SJSA1 (cell line): ENCODE measurements around the gene SLC35F6. TPM values are rescaled to one million over a fixed set of nuclear protein-coding genes. Genes with fewer than 3 reads are reported as not detected.
"Not testable (repeated sequence)": the region's sequence is repeated elsewhere in the genome, so short reads cannot be mapped to it uniquely, and the experiment has no call there.

Source experiments
- DNase-seq, 2 experiments: peaks; one replicate each; pipeline ENCODE4 v3.0.0-alpha.2; 2015 to 2020; ENCODE audit warnings: low spot score in 2 of 2, low read depth in 1 of 2
- H3K27ac ChIP-seq: fragments of 250-450 bp; sonication (Bioruptor Pico); 2 replicates; pipeline ENCODE4 v1.5.1; 2020; ENCODE audit warnings: mild to moderate bottlenecking, moderate library complexity
- H3K27me3 ChIP-seq: fragments of 250-450 bp; sonication (Bioruptor Pico); replicated peaks from 2 replicates; pipeline ENCODE4 v1.5.1; 2020; ENCODE audit warnings: mild to moderate bottlenecking, moderate library complexity
- H3K36me3 ChIP-seq: fragments of 250-450 bp; sonication (Bioruptor Pico); 2 replicates; pipeline ENCODE4 v1.5.1; 2020; ENCODE audit warnings: mild to moderate bottlenecking
- H3K4me1 ChIP-seq: fragments of 250-450 bp; sonication (Bioruptor Pico); replicated peaks from 2 replicates; pipeline ENCODE4 v1.6.1; 2021; ENCODE audit warnings: mild to moderate bottlenecking
- H3K4me3 ChIP-seq: fragments of 250-450 bp; sonication (Bioruptor Pico); 2 replicates; pipeline ENCODE4 v1.5.1; 2020; ENCODE audit warnings: mild to moderate bottlenecking
- H3K9me3 ChIP-seq: fragments of 250-450 bp; sonication (Bioruptor Pico); replicated peaks from 2 replicates; pipeline ENCODE4 v1.5.1; 2020; ENCODE audit warnings: mild to moderate bottlenecking
- total RNA-seq: library from RNA; depleted of rRNA; stranded (reverse); fragments of >200 nt; shearing (Covaris generic); gene quantifications from 2 replicates; pipeline ENCODE4 v1.2.3, GENCODE V29; 2014

SLC35F6 gene
- total RNA-seq, 1 experiment from 2014 or later = 55.2 TPM

DNA sequence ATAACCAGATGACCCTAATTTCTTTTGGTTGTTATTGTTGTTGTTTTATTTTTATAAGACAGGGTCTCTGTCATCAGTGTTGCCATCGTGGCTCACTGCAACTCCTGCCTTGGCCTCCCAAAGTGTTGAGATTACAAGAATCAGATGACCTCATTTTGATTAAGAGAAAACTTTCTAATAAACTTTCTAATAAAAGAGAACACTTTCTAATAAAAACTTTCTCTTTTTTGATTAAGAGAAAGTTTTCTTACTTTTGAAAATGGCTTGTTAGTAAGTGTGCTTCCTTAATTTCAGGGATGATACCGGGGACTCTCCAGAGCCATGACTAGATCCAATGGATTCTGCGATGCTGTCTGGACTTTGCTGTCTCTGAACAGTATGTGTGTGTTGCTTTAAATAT, 29.4 kb downstream of the SLC35F6 start:
- DNase-seq = no peak
- H3K27ac ChIP-seq = no peak overlapping the region
- H3K27me3 ChIP-seq = no peaks in the 10 kb centered on the region
- no peaks in the 10 kb centered on the region for H3K9me3 ChIP-seq
- H3K4me1 ChIP-seq = no peaks in the 10 kb centered on the region
- H3K36me3 ChIP-seq = peaks cover 89% of the 10 kb centered on the region
- H3K4me3 ChIP-seq = no peak overlapping the region

DNA sequence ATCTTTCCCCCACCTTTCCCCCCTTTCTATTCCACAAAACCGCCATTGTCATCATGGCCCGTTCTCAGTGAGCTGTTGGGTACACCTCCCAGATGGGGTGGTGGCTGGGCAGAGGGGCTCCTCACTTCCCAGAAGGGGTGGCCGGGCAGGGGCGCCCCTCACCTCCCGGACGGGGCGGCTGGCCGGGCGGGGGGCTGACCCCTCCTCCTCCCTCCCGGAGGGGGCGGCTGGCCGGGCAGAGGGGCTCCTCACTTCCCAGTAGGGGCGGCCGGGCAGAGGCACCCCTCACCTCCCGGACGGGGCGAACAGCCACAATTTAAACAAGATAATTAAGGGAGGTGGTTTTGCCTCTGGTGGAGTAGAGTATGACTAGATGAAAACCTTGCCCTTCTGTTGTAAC, 31.1 kb downstream of the SLC35F6 start:
- peaks cover 84% of the 10 kb centered on the region for H3K36me3 ChIP-seq
- H3K27me3 ChIP-seq, H3K4me1 ChIP-seq, H3K9me3 ChIP-seq, H3K4me3 ChIP-seq, H3K27ac ChIP-seq, DNase-seq: not testable (repeated sequence)

DNA sequence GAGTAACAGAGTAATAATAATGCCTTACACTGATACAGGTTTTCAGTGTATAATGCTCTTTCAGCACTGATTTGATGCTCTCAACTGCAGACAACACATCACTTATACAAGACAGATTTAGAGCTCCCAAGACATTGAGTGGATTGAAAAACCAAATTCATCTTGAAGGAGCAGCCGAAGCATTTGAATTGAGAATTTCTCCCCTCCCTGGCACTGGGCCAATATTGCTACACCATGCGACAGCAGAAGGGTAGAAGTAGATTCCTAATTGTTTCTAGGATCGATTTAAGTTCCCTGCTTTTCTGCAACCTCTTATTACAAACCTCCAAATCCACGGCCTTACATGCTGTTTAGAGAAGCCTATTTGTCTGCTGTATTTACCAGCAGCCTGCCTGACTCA, 37.2 kb downstream of the SLC35F6 start:
- H3K27ac ChIP-seq = no peak overlapping the region
- no peak overlapping the region for H3K4me3 ChIP-seq
- H3K9me3 ChIP-seq = no peaks in the 10 kb centered on the region
- peaks cover 13% of the 10 kb centered on the region for H3K4me1 ChIP-seq
- DNase-seq = no peak
- peaks cover 47% of the 10 kb centered on the region for H3K36me3 ChIP-seq
- H3K27me3 ChIP-seq = no peaks in the 10 kb centered on the region

DNA sequence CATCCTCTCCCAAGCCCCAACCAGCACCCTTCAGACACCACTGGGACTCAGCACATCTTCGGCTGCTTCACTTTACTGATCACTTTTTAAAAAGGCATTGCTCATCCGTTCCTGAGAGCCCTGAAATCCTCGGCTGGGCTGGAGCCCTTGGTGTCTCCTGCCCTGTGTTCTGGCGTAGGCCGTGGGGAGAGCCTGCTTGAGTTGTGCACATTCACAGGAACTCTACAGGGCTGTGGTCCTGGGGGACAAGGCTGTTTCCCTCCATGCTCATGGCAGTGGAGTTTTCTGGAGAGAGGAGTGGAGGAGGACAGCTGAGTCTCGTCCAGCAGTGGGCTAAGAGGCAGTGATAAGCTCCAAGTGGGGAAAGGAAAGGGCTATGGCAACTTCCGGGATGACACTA, 37.7 kb downstream of the SLC35F6 start:
- peaks cover 13% of the 10 kb centered on the region for H3K4me1 ChIP-seq

DNA sequence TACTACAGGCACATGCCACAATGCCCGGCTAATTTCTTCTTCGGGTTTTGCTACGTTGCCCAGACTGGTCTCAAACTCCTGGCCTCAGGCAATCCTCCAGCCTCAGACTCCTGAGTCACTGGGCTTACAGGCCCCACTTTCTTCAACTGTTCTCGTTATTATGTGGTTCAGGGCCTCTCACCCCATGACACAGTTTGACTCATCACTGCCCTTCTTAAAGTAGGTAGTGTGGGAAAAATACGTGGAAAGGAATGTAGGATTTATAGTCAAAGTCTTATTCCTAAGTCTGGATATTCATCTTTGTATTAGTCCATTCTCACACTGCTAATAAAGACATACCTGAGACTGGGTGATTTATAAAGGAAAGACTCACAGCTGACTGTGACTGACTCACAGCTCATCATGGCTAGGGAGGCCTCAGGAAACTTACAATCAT, 41.2 kb downstream of the SLC35F6 start:
- peak; percentile 54 to 60 for DNase-seq
- Histone ChIP-seq H3K4me3 (no peak overlapping the region), H3K27me3 (no peaks in the 10 kb centered on the region), H3K36me3 (peaks cover 16% of the 10 kb centered on the region), H3K27ac (no peak overlapping the region; the same call in 1 of the 2 replicates), H3K4me1 (peaks cover 13% of the 10 kb centered on the region), H3K9me3 (no peaks in the 10 kb centered on the region)

More for the DNA sequence above, 37.7 kb downstream of the SLC35F6 start:
- H3K9me3 ChIP-seq = no peaks in the 10 kb centered on the region
- DNase-seq = no peak
- peaks cover 43% of the 10 kb centered on the region for H3K36me3 ChIP-seq
- no peaks in the 10 kb centered on the region for H3K27me3 ChIP-seq
- H3K27ac ChIP-seq = no peak overlapping the region
- H3K4me3 ChIP-seq = no peak overlapping the region

DNA sequence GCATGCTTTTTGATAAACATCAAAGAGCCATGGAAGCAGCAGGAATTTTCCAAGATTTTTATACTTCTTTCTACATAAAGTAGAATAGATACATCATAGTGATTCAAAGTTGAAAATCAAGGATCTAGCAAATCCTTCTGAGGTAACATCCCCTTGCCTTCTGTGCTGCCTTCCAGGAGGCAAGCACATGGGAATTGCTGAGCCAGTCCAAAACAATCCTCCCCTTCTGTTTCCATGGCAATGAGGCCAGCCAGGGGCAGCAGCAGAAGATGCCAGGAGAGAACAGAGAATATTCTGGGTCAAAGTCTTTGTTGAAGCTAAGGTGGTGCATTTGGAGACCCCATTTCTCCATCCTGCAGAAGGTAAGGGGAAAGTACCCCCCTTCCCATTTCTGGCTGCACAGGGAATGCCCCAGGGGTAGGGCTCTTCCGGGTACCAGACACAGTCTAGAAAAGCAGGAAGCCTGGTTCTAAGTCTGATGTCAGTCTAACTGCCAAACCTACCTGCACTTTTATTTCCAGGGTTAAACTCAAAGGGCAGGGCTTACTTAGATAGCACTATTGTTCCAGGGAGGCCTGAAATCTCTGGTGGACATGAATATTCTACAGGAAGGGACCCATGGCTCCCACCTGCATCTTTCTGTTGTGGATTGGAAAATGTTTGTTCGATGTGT, 43.8 kb downstream of the SLC35F6 start:
- Histone ChIP-seq H3K27me3 (no peaks in the 10 kb centered on the region), H3K9me3 (no peaks in the 10 kb centered on the region), H3K36me3 (no peaks in the 10 kb centered on the region), H3K27ac (no peak overlapping the region), H3K4me3 (no peak overlapping the region), H3K4me1 (peaks cover 13% of the 10 kb centered on the region)
- DNase-seq = no peak

DNA sequence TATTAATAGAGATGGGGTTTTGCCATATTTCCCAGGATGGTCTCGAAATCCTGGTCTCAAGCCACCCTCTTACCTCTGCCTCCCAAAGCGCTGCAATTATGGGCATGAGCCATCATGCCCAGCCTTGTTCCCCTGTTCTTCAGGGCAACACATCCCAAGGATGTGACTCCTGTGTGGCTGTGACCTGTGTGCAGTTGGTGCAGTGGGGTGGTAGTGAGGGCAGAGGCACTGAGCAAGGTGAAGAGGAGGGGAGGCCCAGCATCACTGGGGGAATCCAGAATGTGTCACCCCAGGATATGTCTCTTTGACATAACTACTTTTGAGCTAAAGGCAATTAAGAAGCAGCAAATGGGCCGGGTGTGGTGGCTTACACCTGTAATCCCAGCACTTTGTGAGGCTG, 45.1 kb downstream of the SLC35F6 start:
- H3K9me3 ChIP-seq = no peaks in the 10 kb centered on the region
- H3K27ac ChIP-seq = no peak overlapping the region
- H3K36me3 ChIP-seq = no peaks in the 10 kb centered on the region
- no peaks in the 10 kb centered on the region for H3K27me3 ChIP-seq
- H3K4me1 ChIP-seq = peaks cover 13% of the 10 kb centered on the region
- no peak overlapping the region for H3K4me3 ChIP-seq
- no peak for DNase-seq

DNA sequence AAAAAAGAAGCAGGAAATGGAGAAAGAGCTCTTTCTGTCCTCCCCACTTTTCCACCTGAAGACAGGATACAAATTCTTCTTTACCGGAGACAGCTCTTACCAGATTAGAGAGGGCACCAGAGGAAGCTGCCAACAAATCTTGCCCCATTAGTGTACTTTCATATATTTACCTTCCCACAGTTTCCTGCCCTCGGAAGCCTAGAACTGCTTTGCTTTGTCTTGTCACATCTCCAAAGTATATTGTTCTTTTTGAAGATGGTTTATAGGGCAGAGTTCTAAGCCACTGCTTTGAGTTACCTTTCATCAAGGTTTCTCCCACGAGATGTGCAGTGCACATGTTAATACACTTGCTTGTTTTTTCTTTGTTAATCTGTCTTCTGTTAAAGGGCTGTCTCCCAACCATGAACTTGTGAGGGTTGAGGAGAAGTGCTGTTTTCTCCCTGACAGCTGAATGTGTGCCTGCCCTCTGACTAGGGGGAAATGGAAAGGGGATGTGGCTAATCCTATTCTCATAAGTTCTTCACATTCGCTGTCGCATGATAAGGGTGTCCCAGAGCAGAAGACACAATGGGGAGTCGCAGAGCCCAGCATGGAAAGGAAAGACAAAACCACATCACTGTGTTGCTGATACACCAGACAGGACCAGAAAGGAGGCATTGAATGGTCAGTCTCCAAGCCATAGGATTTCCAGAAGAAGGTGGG, 45.9 kb downstream of the SLC35F6 start:
- no peak overlapping the region for H3K4me3 ChIP-seq
- H3K27ac ChIP-seq = no peak overlapping the region
- peaks cover 8% of the 10 kb centered on the region for H3K4me1 ChIP-seq
- H3K9me3 ChIP-seq = no peaks in the 10 kb centered on the region
- no peak for DNase-seq
- no peaks in the 10 kb centered on the region for H3K27me3 ChIP-seq
- H3K36me3 ChIP-seq = no peaks in the 10 kb centered on the region

DNA sequence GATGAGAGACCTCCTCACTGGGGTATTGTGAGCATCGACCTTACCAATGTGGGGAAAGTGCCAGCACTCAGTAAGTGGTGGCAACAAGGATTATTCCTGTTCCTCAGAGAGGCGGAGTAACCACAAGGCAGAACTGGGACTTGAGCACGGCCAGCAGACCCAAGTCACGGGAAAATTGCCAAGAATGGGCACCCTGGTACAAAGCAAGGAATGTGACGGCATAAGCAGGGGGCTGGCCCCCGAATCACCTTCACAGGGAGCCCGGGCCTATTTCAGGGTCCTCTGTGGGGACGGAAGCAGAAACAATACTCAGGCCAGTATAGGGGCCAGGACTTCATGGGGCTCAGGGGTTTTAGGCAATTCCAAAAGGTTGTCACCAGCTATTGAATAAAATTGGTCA, 47.2 kb downstream of the SLC35F6 start:
- Histone ChIP-seq H3K36me3 (no peaks in the 10 kb centered on the region), H3K4me1 (no peaks in the 10 kb centered on the region), H3K27ac (no peak overlapping the region), H3K27me3 (no peaks in the 10 kb centered on the region), H3K4me3 (no peak overlapping the region), H3K9me3 (no peaks in the 10 kb centered on the region)
- peak in 1 of 2 experiments; percentile 36 for DNase-seq

DNA sequence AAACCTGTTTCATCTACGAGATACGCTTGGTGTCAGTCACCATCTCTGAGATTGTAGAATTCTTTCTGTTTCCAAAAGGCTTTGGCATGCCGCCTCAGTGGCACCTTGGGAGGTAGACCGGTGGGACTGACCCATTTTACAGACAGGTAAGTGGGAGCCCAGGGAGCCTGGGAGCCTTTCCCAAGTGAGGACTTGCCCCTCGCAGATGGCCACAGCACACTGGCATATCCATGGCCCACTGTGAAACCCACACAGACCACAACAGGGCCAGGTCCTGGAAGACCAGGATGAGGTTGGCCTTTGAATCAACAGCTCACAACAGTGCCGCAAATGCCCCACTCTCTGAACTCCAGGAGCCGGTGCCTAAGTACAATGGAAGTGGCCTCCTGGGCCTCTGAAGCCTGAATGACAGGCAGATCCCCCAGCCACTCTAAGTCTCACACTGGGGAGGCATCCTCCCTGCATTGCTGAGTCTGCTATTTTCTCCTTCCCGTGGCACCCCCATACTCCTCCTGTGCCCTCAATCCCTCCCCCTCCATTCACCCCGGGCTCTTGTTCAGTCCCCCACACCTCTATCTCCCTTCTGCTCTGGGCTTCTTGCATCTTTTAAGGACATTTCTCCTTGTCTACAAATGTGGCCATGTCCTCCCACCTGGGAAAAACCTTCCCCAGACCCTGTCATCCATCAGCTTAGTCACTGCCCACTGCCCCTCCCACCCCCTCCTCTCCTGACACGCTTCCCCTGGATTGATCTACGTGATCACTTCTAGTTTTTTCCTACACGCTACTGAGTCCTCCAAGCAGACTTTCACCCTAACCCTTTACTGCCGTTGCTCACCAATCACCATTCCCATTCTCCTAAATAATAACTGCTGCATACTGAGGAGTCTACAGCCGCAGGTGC, 48.0 kb downstream of the SLC35F6 start:
- H3K4me1 ChIP-seq = no peaks in the 10 kb centered on the region
- H3K27me3 ChIP-seq = peaks cover 6% of the 10 kb centered on the region; the same call in 1 of the 2 replicates
- H3K9me3 ChIP-seq = no peaks in the 10 kb centered on the region
- H3K36me3 ChIP-seq = no peaks in the 10 kb centered on the region
- DNase-seq = peak in 1 of 2 experiments; percentile 30
- H3K27ac ChIP-seq = no peak overlapping the region
- no peak overlapping the region for H3K4me3 ChIP-seq

DNA sequence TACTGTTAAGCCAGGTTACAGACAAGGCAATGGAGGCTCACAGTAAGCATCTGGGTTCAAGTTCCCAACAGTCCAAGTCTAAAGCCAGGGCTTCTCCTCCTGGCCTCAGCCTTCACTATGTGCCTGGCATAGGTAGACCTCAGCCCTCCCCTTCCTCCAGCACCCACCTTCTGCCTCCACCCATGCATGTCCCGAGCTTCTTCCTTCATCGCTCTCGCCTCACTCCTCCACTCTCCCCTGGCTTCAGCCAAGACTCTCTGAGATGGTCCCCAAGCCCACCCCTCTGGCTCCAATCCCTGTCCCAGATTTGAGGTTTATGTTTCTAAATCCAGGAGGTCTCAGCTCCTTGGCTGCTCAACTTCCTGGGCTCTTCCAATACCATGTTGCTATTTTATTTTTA, 48.6 kb downstream of the SLC35F6 start:
- no peaks in the 10 kb centered on the region for H3K36me3 ChIP-seq

DNA sequence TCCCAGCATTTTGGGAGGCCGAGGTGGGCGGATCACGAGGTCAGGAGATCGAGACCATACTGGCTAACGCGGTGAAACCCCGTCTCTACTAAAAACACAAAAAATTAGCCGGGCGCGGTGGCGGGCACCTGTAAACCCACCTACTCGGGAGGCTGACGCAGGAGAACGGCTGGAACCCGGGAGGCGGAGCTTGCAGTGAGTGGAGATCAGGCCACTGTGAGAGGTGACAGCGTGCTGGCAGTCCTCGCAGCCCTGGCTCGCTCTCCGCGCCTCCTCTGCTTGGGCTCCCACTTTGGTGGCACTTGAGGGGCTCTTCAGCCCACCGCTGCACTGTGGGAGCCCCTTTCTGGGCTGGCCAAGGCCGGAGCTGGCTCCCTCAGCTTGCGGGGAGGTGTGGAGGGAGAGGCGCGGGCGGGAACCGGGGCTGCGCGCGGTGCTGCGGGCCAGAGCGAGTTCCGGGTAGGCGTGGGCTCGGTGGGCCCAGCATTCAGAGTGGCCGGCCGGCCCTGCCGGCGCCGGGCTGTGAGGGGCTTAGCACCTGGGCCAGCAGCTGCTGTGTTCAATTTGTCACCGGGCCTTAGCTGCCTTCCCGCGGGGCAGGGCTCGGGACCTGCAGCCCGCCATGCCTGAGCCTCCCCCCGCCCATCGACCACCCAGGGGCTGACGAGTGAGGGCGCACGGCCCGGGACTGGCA, 50.1 kb downstream of the SLC35F6 start:
- H3K27ac ChIP-seq, H3K36me3 ChIP-seq, H3K4me1 ChIP-seq, H3K9me3 ChIP-seq, H3K4me3 ChIP-seq: not testable (repeated sequence)
- DNase-seq = peak in 1 of 2 experiments; percentile 38
- peaks cover 18% of the 10 kb centered on the region for H3K27me3 ChIP-seq

More for the DNA sequence above, 48.6 kb downstream of the SLC35F6 start:
- Histone ChIP-seq H3K27ac (no peak overlapping the region), H3K27me3 (peaks cover 6% of the 10 kb centered on the region; the same call in 1 of the 2 replicates), H3K9me3 (no peaks in the 10 kb centered on the region), H3K4me3 (no peak overlapping the region), H3K4me1 (no peaks in the 10 kb centered on the region)
- DNase-seq = peak in 1 of 2 experiments; percentile 26

DNA sequence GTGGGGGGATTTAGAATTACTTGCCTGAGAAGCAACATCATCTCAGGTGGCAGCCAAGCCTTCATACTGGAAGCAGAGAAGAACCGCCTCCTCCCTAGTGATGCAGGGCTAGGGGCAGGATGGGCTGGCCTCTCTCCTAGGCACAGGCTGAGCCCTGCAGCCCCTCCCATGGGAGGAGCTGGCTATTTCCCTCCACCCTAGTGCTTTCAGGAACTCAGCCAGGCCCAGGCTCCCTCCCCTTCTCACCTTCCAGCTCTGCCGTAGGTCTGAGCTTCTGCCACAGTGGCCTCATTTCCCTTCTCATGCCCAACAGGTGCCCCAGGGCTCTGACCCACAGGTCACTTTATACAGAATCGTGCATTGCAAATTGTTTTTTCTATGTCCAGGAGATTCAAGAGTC, 52.8 kb downstream of the SLC35F6 start:
- H3K27ac ChIP-seq = no peak overlapping the region
- no peaks in the 10 kb centered on the region for H3K36me3 ChIP-seq
- no peaks in the 10 kb centered on the region for H3K4me1 ChIP-seq
- no peak for DNase-seq
- H3K9me3 ChIP-seq = no peaks in the 10 kb centered on the region
- H3K27me3 ChIP-seq = peaks cover 36% of the 10 kb centered on the region
- H3K4me3 ChIP-seq = no peak overlapping the region
